ENCODE data around the gene HTR6.

The HTR6 gene

DNA sequence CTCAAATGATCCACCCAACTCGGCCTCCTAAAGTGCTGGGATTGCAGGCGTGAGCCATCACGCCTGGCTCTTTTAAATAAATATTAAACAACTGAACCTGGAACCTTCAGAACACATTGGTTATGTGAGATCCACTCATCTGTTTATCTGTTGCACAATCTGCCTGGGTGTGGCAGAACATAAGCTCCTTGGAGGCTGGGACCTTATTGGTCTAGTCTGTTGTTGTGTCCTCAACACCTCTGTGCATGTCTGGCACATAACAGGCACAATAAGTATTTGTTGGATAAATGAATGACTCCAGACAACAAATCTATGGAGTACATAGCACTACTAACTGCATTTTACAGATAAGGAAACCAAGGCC is 24.7 kb upstream of the HTR6 start:
- no peak overlapping the region for H3K27ac ChIP-seq (ENCODE audit: low read length)
- H3K27me3 ChIP-seq (ENCODE audit: control insufficient read depth, insufficient read depth, low read length) = peaks cover 33% of the 10 kb centered on the region
- H3K36me3 ChIP-seq (ENCODE audit: control insufficient read depth, low read depth, low read length) = no peaks in the 10 kb centered on the region
- no peaks in the 10 kb centered on the region for H3K9me3 ChIP-seq (ENCODE audit: control insufficient read depth, low read depth, low read length)
- no peak overlapping the region for H3K9ac ChIP-seq (ENCODE audit: low read length)
- H3K4me3 ChIP-seq (ENCODE audit: low read length) = no peak overlapping the region
- H3K4me1 ChIP-seq (ENCODE audit: control insufficient read depth, low read depth, low read length) = peaks cover 3% of the 10 kb centered on the region

DNA sequence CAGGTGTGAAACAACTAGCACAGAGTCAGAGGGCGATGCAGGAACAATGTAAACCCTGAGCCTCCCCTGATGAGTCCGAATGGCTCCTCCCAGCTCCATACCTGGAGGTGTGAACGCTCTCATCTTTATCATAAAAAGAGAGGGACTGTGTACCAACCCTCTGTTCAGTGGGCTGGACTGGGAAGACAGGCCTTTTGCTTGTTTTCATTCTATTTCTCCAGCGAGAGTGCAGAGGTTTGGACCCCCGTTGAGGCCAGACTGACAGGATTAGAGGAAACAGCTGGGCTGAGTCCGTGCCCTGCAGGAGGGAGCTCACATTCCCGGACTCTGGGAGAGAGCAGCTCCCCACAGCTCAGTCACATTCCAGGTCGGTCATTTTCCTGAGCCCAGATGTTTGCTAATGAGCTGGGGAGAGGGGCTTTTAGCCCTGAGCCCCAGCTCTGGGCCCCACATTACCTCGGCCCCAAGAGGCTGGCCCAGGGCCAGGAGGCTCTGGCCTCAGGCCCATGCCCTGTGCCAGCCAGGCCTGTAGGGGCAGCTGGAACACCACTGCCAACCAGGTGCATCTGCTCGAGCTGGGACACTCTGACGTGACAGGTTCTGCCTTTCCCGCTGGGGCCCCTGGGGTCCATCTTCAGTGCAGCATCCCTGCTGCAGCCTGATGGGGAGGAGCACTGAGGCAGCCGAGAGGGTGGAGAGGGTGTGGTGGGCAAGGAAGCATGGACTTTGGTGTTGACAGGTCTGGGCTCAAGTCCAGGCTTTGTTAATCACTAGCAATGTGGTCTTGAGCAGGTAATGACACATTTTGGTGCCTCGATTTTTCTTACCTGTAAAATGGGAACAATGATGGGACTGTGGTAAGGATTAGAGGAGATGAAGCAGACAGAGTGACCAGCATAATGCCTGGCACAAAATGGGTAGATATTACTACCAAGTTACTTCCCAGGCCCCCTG is 24.0 kb upstream of the HTR6 start:
- Histone ChIP-seq H3K27me3 (ENCODE audit: control insufficient read depth, insufficient read depth, low read length) (peaks cover 39% of the 10 kb centered on the region), H3K4me1 (ENCODE audit: control insufficient read depth, low read depth, low read length) (peaks cover 3% of the 10 kb centered on the region), H3K9ac (ENCODE audit: low read length) (no peak overlapping the region), H3K36me3 (ENCODE audit: control insufficient read depth, low read depth, low read length) (no peaks in the 10 kb centered on the region), H3K4me3 (ENCODE audit: low read length) (no peak overlapping the region), H3K9me3 (ENCODE audit: control insufficient read depth, low read depth, low read length) (no peaks in the 10 kb centered on the region), H3K27ac (ENCODE audit: low read length) (no peak overlapping the region)

GRCh38 chr1:19643121-19643520 is 21.6 kb upstream of the HTR6 start:
- no peaks in the 10 kb centered on the region for H3K9me3 ChIP-seq (ENCODE audit: control insufficient read depth, low read depth, low read length)
- H3K36me3 ChIP-seq (ENCODE audit: control insufficient read depth, low read depth, low read length) = no peaks in the 10 kb centered on the region
- no peak overlapping the region for H3K9ac ChIP-seq (ENCODE audit: low read length)
- H3K4me3 ChIP-seq (ENCODE audit: low read length) = no peak overlapping the region
- H3K4me1 ChIP-seq (ENCODE audit: control insufficient read depth, low read depth, low read length) = peaks cover 3% of the 10 kb centered on the region
- peaks cover 55% of the 10 kb centered on the region for H3K27me3 ChIP-seq (ENCODE audit: control insufficient read depth, insufficient read depth, low read length)
- no peak overlapping the region for H3K27ac ChIP-seq (ENCODE audit: low read length)

GRCh38 chr1:19643602-19644394 is 20.9 kb upstream of the HTR6 start, which contains the start of gene NBL1:
TSS of gene NBL1 (plus strand) at chr1:19644311. CDS start at chr1:19655031, 10,720 bp downstream.
- H3K36me3 ChIP-seq (ENCODE audit: control insufficient read depth, low read depth, low read length) = no peaks in the 10 kb centered on the region
- H3K4me1 ChIP-seq (ENCODE audit: control insufficient read depth, low read depth, low read length) = peaks cover 3% of the 10 kb centered on the region
- no peaks in the 10 kb centered on the region for H3K9me3 ChIP-seq (ENCODE audit: control insufficient read depth, low read depth, low read length)
- H3K27ac ChIP-seq (ENCODE audit: low read length) = no peak within 1 kb of the TSS
- peak within 1 kb of the TSS; percentile 23 for H3K9ac ChIP-seq (ENCODE audit: low read length)
- H3K27me3 ChIP-seq (ENCODE audit: control insufficient read depth, insufficient read depth, low read length) = peaks cover 55% of the 10 kb centered on the region
- peak within 1 kb of the TSS; percentile 69 for H3K4me3 ChIP-seq (ENCODE audit: low read length)

- Histone ChIP-seq H3K4me1 (ENCODE audit: control insufficient read depth, low read depth, low read length) (peaks cover 3% of the 10 kb centered on the region), H3K4me3 (ENCODE audit: low read length) (peak overlapping the region; percentile 69), H3K27ac (ENCODE audit: low read length) (no peak overlapping the region), H3K9ac (ENCODE audit: low read length) (no peak overlapping the region), H3K36me3 (ENCODE audit: control insufficient read depth, low read depth, low read length) (no peaks in the 10 kb centered on the region), H3K9me3 (ENCODE audit: control insufficient read depth, low read depth, low read length) (no peaks in the 10 kb centered on the region), H3K27me3 (ENCODE audit: control insufficient read depth, insufficient read depth, low read length) (peaks cover 55% of the 10 kb centered on the region)
Measured at GRCh38 chr1:19644395-19644680, 20.3 kb upstream of the HTR6 start.

DNA sequence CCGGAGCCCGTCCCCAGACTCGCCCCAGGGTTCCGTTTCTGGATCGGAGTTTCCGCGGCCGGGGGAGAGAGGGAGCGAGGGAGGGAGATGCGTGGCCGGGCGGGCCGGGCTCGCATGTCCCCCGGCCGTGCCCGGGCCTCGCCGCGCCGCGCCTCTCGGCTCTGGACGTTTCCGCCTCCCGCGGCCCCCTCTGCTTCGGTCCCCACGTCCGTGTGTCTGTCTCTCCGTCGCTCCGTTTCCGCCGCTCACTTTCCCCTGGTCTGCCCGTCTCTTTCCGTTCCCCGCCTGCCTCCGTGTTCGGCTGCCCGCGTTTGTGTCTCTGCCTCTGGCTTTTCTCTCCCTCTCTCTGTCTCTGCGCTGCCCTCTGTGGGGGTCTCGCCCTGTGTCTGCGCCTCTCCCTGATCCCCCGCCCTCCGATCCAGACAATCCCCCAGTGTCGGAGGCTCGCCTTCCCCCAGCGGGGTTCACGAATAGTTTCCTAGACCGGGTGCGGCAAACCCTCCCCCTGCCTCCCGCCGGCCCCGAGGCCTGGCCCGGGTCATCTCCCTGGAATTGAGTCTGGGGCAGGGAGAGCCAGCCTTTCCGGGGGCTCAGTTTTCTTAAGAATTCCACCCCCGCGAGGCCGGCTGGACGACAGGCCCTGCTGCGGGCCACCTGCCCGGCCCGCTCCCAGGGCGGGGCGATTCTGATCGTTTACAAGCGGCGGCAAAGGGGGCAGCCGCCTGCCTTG is 19.8 kb upstream of the HTR6 start:
- Histone ChIP-seq H3K4me1 (ENCODE audit: control insufficient read depth, low read depth, low read length) (peaks cover 3% of the 10 kb centered on the region), H3K9ac (ENCODE audit: low read length) (peak overlapping the region; percentile 23), H3K9me3 (ENCODE audit: control insufficient read depth, low read depth, low read length) (no peaks in the 10 kb centered on the region), H3K4me3 (ENCODE audit: low read length) (peak overlapping the region; percentile 69), H3K27ac (ENCODE audit: low read length) (no peak overlapping the region), H3K36me3 (ENCODE audit: control insufficient read depth, low read depth, low read length) (no peaks in the 10 kb centered on the region), H3K27me3 (ENCODE audit: control insufficient read depth, insufficient read depth, low read length) (peaks cover 55% of the 10 kb centered on the region)

DNA sequence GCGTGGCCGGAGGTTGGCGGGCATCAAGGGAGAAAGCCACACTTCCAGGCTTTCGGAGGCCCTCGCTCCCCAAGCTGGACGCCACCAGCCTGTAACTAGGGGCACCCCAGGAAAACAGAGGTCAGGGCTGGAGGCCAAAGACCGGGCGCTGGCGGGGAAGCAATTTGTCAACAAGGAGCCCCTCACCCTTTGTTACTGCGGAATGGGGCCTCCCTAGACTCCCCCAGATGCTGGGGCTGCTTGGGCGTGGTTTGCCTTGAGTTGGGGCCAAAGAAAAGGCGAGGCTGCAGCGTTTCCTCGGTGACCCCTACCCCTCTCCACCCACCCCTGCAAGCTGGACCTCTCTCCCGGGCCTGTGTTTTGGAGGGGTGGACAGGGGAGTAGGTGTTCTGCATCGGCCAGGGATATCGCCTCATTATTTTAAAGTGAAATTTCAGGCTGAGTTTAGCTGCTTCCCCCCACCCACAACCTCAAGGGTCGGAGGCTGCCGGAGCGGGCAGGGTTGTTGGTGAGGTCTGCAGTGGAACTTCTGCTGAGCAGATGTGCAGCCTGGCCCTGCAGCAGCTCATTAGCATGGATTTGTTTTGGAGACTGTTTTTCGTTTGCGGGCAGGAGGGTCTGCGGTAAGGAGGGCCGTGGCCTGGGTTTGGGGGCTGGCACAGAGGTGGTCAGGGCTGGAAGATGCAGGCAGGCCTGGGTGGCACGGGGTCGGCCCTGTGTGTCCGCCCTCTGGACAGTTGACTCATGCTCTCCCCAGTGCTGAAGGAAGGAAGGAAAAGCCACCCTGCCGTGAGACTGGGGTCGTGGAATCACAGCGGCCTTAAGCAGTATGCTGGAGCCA is 19.0 kb upstream of the HTR6 start:
- H3K4me3 ChIP-seq (ENCODE audit: low read length) = peak overlapping the region; percentile 69
- H3K4me1 ChIP-seq (ENCODE audit: control insufficient read depth, low read depth, low read length) = no peaks in the 10 kb centered on the region
- H3K27ac ChIP-seq (ENCODE audit: low read length) = no peak overlapping the region
- peaks cover 55% of the 10 kb centered on the region for H3K27me3 ChIP-seq (ENCODE audit: control insufficient read depth, insufficient read depth, low read length)
- H3K9me3 ChIP-seq (ENCODE audit: control insufficient read depth, low read depth, low read length) = no peaks in the 10 kb centered on the region
- peak overlapping the region; percentile 23 for H3K9ac ChIP-seq (ENCODE audit: low read length)
- no peaks in the 10 kb centered on the region for H3K36me3 ChIP-seq (ENCODE audit: control insufficient read depth, low read depth, low read length)

GRCh38 chr1:19646377-19647319 is 18.0 kb upstream of the HTR6 start:
- H3K9ac ChIP-seq (ENCODE audit: low read length) = no peak overlapping the region
- H3K9me3 ChIP-seq (ENCODE audit: control insufficient read depth, low read depth, low read length) = no peaks in the 10 kb centered on the region
- no peak overlapping the region for H3K4me3 ChIP-seq (ENCODE audit: low read length)
- peaks cover 49% of the 10 kb centered on the region for H3K27me3 ChIP-seq (ENCODE audit: control insufficient read depth, insufficient read depth, low read length)
- no peaks in the 10 kb centered on the region for H3K36me3 ChIP-seq (ENCODE audit: control insufficient read depth, low read depth, low read length)
- no peaks in the 10 kb centered on the region for H3K4me1 ChIP-seq (ENCODE audit: control insufficient read depth, low read depth, low read length)
- H3K27ac ChIP-seq (ENCODE audit: low read length) = no peak overlapping the region

DNA sequence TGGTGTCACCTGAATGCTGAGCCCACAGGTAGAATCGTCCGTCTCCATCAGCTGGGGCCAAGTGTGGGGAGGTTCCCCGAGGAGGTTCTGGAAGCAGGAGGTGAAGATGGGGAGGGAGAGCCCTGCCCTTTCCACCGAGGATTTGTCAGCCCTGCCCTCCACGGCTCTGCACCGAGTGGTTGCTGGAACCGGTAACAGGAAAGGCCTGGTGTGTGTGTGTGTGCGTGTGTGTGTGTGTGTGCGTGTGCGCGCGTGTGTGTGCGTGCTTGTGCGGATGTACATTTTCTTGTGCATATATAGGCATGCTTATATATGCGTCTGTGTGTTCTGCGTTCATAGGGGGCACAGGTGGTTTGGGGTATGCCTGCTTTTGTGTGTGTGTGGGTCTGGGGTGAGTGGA is 17.0 kb upstream of the HTR6 start:
- H3K27ac ChIP-seq (ENCODE audit: low read length) = no peak overlapping the region
- H3K4me1 ChIP-seq (ENCODE audit: control insufficient read depth, low read depth, low read length) = no peaks in the 10 kb centered on the region
- peaks cover 40% of the 10 kb centered on the region for H3K27me3 ChIP-seq (ENCODE audit: control insufficient read depth, insufficient read depth, low read length)
- no peaks in the 10 kb centered on the region for H3K36me3 ChIP-seq (ENCODE audit: control insufficient read depth, low read depth, low read length)
- H3K9me3 ChIP-seq (ENCODE audit: control insufficient read depth, low read depth, low read length) = no peaks in the 10 kb centered on the region
- H3K9ac ChIP-seq (ENCODE audit: low read length) = no peak overlapping the region
- H3K4me3 ChIP-seq (ENCODE audit: low read length) = no peak overlapping the region

- Histone ChIP-seq H3K9ac (ENCODE audit: low read length) (no peak overlapping the region), H3K9me3 (ENCODE audit: control insufficient read depth, low read depth, low read length) (no peaks in the 10 kb centered on the region), H3K27me3 (ENCODE audit: control insufficient read depth, insufficient read depth, low read length) (peaks cover 35% of the 10 kb centered on the region), H3K4me3 (ENCODE audit: low read length) (no peak overlapping the region), H3K27ac (ENCODE audit: low read length) (no peak overlapping the region), H3K36me3 (ENCODE audit: control insufficient read depth, low read depth, low read length) (no peaks in the 10 kb centered on the region), H3K4me1 (ENCODE audit: control insufficient read depth, low read depth, low read length) (no peaks in the 10 kb centered on the region)
Measured at GRCh38 chr1:19648239-19648638, 16.4 kb upstream of the HTR6 start.
